Activated CD4-positive, alpha-beta T cell treated with anti-CD3 and anti-CD28 coated beads, Interleukin-2, Interleukin-6, amounts not matched to agents 100 ng/mL and 50 ng/mL, durations not matched to agents 16 hours and 8 hours (primary cell): ENCODE results near the gene CRYL1.

Source experiments
- DNase-seq: peaks from one replicate; pipeline ENCODE4 v3.0.0-alpha.2; 2020

The CRYL1 gene

GRCh38 chr13:20394506-20394905 lies 131.2 kb downstream of the CRYL1 start:
- no peak for DNase-seq

GRCh38 chr13:20394169-20394501 lies 131.5 kb downstream of the CRYL1 start:
- DNase-seq, result no peak

- DNase-seq, result no peak
Measured at GRCh38 chr13:20393273-20394168, 132.1 kb downstream of the CRYL1 start.

DNA sequence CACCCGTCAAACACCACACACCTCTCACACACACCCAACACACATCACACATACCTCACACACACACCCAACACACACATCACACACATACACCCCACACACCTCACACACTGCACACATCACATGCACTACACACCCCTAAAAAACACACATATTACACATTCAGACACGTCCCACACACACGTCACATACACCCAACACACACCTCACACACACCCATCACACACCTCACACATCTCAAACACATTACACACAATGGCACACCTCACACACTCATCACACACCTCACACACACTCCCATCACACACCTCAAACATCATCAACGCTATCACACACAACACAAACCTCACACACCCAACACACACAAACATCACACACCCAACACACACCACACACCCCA lies 133.1 kb downstream of the CRYL1 start:
- no peak for DNase-seq

DNA sequence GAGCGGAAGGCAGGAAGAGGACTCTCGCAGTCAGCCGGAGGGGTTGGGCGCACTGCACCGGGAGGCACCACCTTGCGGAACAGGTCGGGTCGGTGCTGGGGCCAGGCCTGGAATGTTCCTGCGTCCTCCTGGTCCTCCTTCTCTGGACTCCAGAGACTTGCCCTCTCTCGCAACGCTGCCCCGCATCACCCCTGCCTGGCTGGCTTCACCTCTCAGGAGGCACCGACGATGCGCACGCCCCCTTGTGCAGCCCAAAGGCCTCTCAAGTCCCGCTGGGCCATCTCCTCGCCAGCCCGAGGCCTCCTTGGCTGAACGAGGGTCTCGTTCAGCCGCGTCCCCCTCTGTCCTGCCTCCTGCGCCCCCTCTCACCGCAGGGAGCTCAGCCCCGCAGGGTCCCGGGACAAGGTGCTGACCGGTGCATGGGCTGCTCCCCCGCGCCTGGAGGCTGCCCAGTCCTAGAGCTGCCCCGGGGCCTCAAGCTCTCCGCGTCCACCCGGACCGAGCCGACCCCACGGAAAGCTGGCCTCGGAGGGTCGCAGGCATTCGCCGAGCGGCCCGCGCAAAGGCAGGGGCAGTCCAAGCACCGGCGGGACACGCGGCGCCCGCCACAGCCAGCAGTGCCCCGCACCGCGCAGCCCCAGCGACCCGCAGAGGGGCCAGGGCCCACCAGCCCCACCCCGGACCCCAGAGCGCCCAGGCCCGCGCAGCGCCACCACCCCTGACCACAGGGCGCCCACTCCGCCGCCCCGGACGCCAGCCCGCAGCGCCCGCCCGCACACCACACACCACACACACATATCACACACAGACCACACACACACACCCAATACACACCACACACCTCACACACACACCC lies 133.8 kb downstream of the CRYL1 start:
- no peak for DNase-seq

GRCh38 chr13:20390526-20391175 lies 135.0 kb downstream of the CRYL1 start:
- DNase-seq, result no peak

GRCh38 chr13:20389696-20390525 lies 135.7 kb downstream of the CRYL1 start:
- no peak for DNase-seq

DNA sequence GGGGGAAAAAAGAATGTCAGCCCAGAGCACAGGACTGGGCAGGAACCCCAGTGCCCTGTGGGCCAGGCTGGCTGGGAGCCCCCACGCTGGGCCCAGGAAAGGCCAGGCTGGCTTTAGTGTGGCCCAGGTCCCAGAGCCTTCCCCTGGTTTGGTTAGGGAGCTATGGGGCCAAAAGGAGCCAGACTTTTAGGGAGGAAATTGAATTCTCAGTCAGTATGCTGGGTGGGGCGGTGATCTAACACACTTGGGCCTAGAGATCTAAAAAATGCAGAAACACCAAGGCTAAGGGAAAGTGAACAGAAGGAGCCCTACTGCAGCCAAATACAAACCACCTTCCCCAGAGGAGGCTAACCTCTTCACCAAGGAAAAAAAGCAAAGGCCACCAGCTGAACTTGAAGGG lies 137.5 kb downstream of the CRYL1 start:
- no peak for DNase-seq

DNA sequence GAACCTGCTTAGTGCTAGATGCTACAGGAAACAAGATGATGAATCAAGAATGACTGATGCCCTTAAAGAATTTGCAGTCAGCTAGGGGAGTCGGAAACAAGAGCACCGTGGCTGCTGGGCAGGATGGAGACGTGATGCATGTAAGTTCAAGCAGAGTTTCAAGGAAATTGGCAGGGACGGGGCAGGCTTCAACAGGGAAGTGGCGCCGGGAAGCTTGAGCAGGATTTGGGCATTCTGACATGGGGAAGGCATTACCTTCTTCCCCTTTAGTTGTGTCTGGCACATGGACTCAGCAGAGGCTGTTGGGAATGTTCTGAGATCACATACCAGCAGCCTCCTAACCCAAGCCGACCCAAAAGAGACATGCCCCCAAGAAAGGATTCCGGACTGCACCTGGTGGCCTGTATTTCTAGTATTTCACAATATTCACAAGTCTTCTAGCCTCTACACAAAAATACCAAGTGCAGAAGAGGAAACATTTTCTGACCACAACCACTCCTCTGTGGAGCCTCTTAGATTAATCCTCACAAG lies 138.2 kb downstream of the CRYL1 start:
- DNase-seq, result no peak

GRCh38 chr13:20387006-20387405 lies 138.7 kb downstream of the CRYL1 start:
- DNase-seq, result no peak

GRCh38 chr13:20383058-20383457 lies 142.6 kb downstream of the CRYL1 start:
- DNase-seq, result no peak

- no peak for DNase-seq
Measured at GRCh38 chr13:20381401-20381800, 144.3 kb downstream of the CRYL1 start.

GRCh38 chr13:20378721-20379120 lies 146.9 kb downstream of the CRYL1 start:
- DNase-seq, result no peak

DNA sequence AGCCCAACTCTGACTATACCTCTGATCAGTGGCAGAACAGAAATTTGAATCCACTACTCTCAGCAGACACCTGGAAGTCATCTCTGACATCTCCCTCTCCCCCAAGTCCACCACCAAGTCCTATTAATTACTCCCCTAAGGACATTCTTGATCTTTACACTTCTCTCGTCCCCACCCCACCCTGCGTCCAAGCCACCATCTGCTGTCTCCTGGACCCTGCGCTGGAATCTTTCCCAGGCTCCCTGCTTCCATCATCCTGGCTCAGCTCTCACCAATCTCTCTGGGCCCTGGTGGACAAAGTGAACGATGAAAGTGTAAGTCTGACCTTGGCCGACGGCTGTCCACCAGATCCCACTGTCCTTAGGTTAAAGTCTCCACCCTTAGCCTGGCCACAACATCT lies 147.9 kb downstream of the CRYL1 start:
- DNase-seq, result no peak

GRCh38 chr13:20375871-20376270 lies 149.8 kb downstream of the CRYL1 start:
- DNase-seq, result no peak

- DNase-seq, result no peak
Measured at GRCh38 chr13:20373861-20374260, 151.8 kb downstream of the CRYL1 start.

GRCh38 chr13:20371825-20372224 lies 153.8 kb downstream of the CRYL1 start:
- DNase-seq, result no peak

DNA sequence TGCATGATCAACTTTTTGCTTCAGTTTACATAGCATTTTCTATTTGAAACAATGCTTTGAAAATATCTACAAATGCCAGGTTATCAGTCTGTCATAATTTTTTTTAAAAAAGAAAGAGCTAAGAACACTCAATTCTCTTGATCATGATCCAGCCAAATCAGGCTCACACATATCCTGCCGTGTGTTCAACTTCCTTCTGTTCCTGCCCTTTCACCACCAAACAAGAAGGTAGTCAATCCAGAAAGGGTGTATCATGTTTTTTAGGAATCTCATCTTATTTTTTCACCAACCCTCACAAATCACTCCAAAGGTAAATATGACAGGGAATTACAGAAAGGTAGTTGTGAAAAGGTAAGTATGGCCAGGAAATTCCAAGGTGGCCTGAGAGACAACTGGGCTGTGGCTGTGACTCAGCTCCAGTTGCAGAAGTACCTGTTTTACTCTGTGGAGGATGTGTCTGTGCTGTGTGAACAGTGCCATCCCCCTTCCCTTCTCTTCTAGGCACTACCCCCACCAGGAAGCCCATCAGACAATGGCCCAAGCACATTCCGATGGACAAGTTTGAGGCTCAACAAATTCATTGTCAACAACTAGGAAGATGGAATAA lies 154.7 kb downstream of the CRYL1 start:
- no peak for DNase-seq

- peak; percentile 63 for DNase-seq
Measured at GRCh38 chr13:20369886-20370361, 155.7 kb downstream of the CRYL1 start.

GRCh38 chr13:20366056-20366455 lies 159.6 kb downstream of the CRYL1 start:
- DNase-seq, result no peak

DNA sequence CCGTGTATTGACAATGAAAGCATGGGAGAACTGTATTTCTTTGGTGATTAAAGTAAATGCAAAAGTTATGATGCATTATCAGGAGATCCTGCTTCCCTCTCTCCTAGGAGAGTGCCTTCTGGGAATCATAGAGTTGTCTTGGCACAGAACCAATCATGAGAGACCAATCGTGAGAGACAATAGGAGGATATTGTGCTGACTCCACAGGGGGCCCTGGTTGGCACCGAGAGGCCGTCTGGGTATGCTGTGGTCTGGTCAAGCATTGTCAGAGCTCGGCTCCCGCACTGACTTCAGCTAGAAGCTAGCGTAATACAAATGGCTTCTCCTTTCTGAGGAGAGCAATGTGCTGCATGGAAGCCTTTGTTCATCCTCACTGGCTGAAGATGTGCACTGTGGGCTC lies 162.1 kb downstream of the CRYL1 start:
- DNase-seq, result no peak

GRCh38 chr13:20363172-20363571 lies 162.5 kb downstream of the CRYL1 start:
- no peak for DNase-seq
